KMS-11 (cell line): ENCODE measurements around the gene GRK6.
A peak's percentile ranks its signal among the peaks of the same experiment; 100 is the strongest.

ENCODE experiments used
- H2AFZ ChIP-seq: fragments of 200-600 bp; sonication (generic); 2 replicates; pipeline ENCODE4 v1.6.1; 2016; ENCODE audit warnings: antibody characterized with exemption, mixed run types, low read depth
- H3K27ac ChIP-seq: fragments of 200-600 bp; sonication (generic); 2 replicates; pipeline ENCODE4 v1.6.1; 2016; ENCODE audit warnings: mild to moderate bottlenecking, mixed run types
- H3K27me3 ChIP-seq: fragments of 200-600 bp; sonication (generic); 2 replicates; pipeline ENCODE4 v1.6.1; 2017; ENCODE audit warnings: mild to moderate bottlenecking, low read depth, mixed run types, moderate library complexity; ENCODE audit not compliant: insufficient read depth
- H3K36me3 ChIP-seq: fragments of 200-600 bp; sonication (generic); 2 replicates; pipeline ENCODE4 v1.6.1; 2017; ENCODE audit warnings: mild to moderate bottlenecking, mixed run types; ENCODE audit not compliant: insufficient read depth
- H3K4me1 ChIP-seq: fragments of 200-600 bp; sonication (generic); 2 replicates; pipeline ENCODE4 v1.6.1; 2016; ENCODE audit warnings: mild to moderate bottlenecking, low read depth, mixed run types; ENCODE audit not compliant: poor library complexity, severe bottlenecking
- H3K4me2 ChIP-seq: fragments of 200-600 bp; sonication (generic); 2 replicates; pipeline ENCODE4 v1.7.0; 2016; ENCODE audit warnings: mild to moderate bottlenecking, mixed run types
- H3K4me3 ChIP-seq: fragments of 200-600 bp; sonication (generic); IDR thresholded peaks from 2 replicates; pipeline ENCODE4 v1.6.1; 2017; ENCODE audit warnings: low read depth, low read length, mixed read lengths; ENCODE audit not compliant: insufficient read depth
- H3K79me2 ChIP-seq: fragments of 200-600 bp; sonication (generic); 2 replicates; pipeline ENCODE4 v1.6.1; 2016; ENCODE audit warnings: low read depth, mixed run types; ENCODE audit not compliant: insufficient read depth
- H3K9ac ChIP-seq: fragments of 200-600 bp; sonication (generic); 2 replicates; pipeline ENCODE4 v1.6.1; 2016; ENCODE audit warnings: mild to moderate bottlenecking, mixed run types
- H4K20me1 ChIP-seq: fragments of 200-600 bp; sonication (generic); 2 replicates; pipeline ENCODE4 v1.6.1; 2016; ENCODE audit warnings: mild to moderate bottlenecking, mixed run types; ENCODE audit not compliant: insufficient read depth
- CTCF ChIP-seq: fragments of 200-600 bp; sonication (generic); conservative IDR thresholded peaks from 2 replicates; pipeline ENCODE4 v1.6.1; 2017; ENCODE audit warnings: low read depth, mild to moderate bottlenecking, antibody characterized with exemption, low read length, moderate library complexity, mixed read lengths

GRK6 gene

GRCh38 chr5:177432839-177433657 is 6.6 kb downstream of the GRK6 start:
- Histone ChIP-seq H3K79me2 (no peaks in the 10 kb centered on the region), H3K4me2 (peak overlapping the region; percentile 63; the same call in 1 of the 2 replicates), H3K36me3 (no peaks in the 10 kb centered on the region), H2AFZ (no peak overlapping the region), H3K9ac (no peak overlapping the region), H3K4me3 (no peak overlapping the region), H4K20me1 (no peaks in the 10 kb centered on the region), H3K27me3 (no peaks in the 10 kb centered on the region), H3K27ac (no peak overlapping the region), H3K4me1 (peaks cover 49% of the 10 kb centered on the region)
- no peak for TF ChIP-seq CTCF

DNA sequence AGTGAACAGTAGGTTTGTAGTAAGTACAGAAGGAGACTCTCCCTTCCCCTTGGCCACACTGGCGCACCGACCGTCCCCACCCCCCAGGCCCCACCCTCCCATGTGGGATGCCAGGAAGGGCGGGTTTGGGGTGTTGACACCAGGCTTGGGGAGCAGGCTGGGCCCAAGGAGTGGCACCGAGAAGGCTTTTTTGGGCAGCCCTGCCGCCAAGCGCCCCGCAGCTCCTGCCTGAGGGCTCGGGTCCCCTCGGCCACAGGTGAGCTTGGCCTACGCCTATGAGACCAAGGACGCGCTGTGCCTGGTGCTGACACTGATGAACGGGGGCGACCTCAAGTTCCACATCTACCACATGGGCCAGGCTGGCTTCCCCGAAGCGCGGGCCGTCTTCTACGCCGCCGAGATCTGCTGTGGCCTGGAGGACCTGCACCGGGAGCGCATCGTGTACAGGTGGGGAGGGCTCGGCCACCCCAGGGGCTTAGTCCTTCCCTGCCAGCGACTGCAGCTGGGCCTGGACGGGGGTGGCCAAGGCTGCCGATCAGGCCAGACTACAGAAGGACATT is 7.3 kb downstream of the GRK6 start:
- no peaks in the 10 kb centered on the region for H3K36me3 ChIP-seq
- no peaks in the 10 kb centered on the region for H3K79me2 ChIP-seq
- no peak overlapping the region for H3K4me2 ChIP-seq
- no peak overlapping the region for H3K9ac ChIP-seq
- no peaks in the 10 kb centered on the region for H3K27me3 ChIP-seq
- no peak overlapping the region for H3K4me3 ChIP-seq
- peaks cover 42% of the 10 kb centered on the region for H3K4me1 ChIP-seq
- H3K27ac ChIP-seq = no peak overlapping the region
- H2AFZ ChIP-seq = no peak overlapping the region
- TF ChIP-seq CTCF = no peak
- no peaks in the 10 kb centered on the region for H4K20me1 ChIP-seq

GRCh38 chr5:177434437-177434836 is 8.0 kb downstream of the GRK6 start:
- TF ChIP-seq CTCF = no peak
- Histone ChIP-seq H2AFZ (no peak overlapping the region), H3K79me2 (no peaks in the 10 kb centered on the region), H3K4me3 (no peak overlapping the region), H3K4me2 (no peak overlapping the region), H3K27ac (no peak overlapping the region), H4K20me1 (no peaks in the 10 kb centered on the region), H3K9ac (no peak overlapping the region), H3K36me3 (no peaks in the 10 kb centered on the region), H3K27me3 (no peaks in the 10 kb centered on the region), H3K4me1 (peaks cover 35% of the 10 kb centered on the region)

DNA sequence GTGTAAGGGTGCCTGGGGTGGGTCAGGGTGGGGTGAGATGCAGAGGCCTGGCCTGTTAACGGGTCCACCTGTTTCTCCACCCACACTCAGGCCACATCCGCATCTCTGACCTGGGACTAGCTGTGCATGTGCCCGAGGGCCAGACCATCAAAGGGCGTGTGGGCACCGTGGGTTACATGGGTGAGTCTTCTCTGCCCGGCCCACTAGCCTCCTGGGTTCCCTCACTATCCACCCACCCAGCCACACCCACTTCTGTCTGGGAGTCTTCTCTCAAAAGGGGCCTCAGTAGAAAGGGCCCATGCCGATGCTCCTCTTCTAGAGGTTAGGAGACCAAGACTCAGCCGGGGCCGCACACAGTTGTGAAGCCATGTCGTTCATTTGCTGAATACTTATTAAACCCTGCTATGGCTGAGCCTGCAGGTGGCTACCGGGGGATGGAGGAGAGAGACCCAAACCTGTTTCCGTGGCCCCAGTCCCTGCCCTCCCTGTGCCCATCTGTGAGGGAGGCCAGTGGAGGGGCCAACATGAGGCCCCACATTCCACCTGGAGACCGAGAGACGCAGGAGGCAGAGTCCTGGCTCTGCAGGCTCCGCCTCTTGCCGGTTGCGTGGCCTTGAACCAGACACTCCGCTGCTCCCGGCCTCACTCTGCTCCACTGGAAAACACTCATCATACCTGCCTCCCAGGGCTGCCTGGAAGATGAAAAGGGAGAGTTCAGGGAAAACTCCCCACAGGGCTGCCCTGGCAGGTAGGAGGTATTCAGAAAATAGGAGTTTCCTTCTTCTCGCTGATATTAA is 8.7 kb downstream of the GRK6 start:
- Histone ChIP-seq H3K27ac (no peak overlapping the region), H3K4me1 (peaks cover 28% of the 10 kb centered on the region), H3K27me3 (no peaks in the 10 kb centered on the region), H3K36me3 (no peaks in the 10 kb centered on the region), H3K9ac (no peak overlapping the region), H3K79me2 (no peaks in the 10 kb centered on the region), H3K4me2 (no peak overlapping the region), H2AFZ (no peak overlapping the region), H4K20me1 (no peaks in the 10 kb centered on the region), H3K4me3 (no peak overlapping the region)
- TF ChIP-seq CTCF = no peak
